ENCODE data around the gene HNRNPUL1.

Gene HNRNPUL1

GRCh38 chr19:41263850-41264580 lies at the start of gene HNRNPUL1:
HNRNPUL1 (plus strand) TSS chr19:41264372; CDS start chr19:41264504, 132 bp downstream.
- peak; percentile 38 for TF ChIP-seq CTCF (conservative IDR thresholded peaks at IDR 0.05; ENCODE audit: low read depth, low read length)

GRCh38 chr19:41217741-41218140 lies 46.4 kb upstream of the HNRNPUL1 start:
- DNase-seq (ENCODE audit: low read depth), result no peak
- H3K4me3 ChIP-seq (ENCODE audit: low read length), result no peak overlapping the region

More at GRCh38 chr19:41263850-41264580, at the start of gene HNRNPUL1:
- DNase-seq (ENCODE audit: low read depth), result peak; percentile 100
- H3K4me3 ChIP-seq (ENCODE audit: low read length), result peak within 1 kb of the TSS; percentile 91

GRCh38 chr19:41218249-41218614 lies 45.9 kb upstream of the HNRNPUL1 start:
- no peak for DNase-seq (ENCODE audit: low read depth)
- no peak for TF ChIP-seq CTCF (conservative IDR thresholded peaks at IDR 0.05; ENCODE audit: low read depth, low read length)
- H3K4me3 ChIP-seq (ENCODE audit: low read length), result peak overlapping the region; percentile 88

More at GRCh38 chr19:41217741-41218140, 46.4 kb upstream of the HNRNPUL1 start:
- TF ChIP-seq CTCF (conservative IDR thresholded peaks at IDR 0.05; ENCODE audit: low read depth, low read length), result no peak

GRCh38 chr19:41218615-41219507 lies 45.3 kb upstream of the HNRNPUL1 start, which contains the start of gene AXL:
AXL (plus strand) TSS chr19:41219223; CDS start chr19:41219393, 170 bp downstream.
- peak; percentile 44 for DNase-seq (ENCODE audit: low read depth)
- peak within 1 kb of the TSS; percentile 88 for H3K4me3 ChIP-seq (ENCODE audit: low read length)
- no peak for TF ChIP-seq CTCF (conservative IDR thresholded peaks at IDR 0.05; ENCODE audit: low read depth, low read length)

- no peak for TF ChIP-seq CTCF (conservative IDR thresholded peaks at IDR 0.05; ENCODE audit: low read depth, low read length)
- no peak for DNase-seq (ENCODE audit: low read depth)
- H3K4me3 ChIP-seq (ENCODE audit: low read length), result peak overlapping the region; percentile 88
These were observed 44.1 kb upstream of the HNRNPUL1 start for GRCh38 chr19:41219924-41220567.

- no peak for TF ChIP-seq CTCF (conservative IDR thresholded peaks at IDR 0.05; ENCODE audit: low read depth, low read length)
- no peak for DNase-seq (ENCODE audit: low read depth)
- peak overlapping the region; percentile 88 for H3K4me3 ChIP-seq (ENCODE audit: low read length)
These were observed 43.4 kb upstream of the HNRNPUL1 start for GRCh38 chr19:41220811-41221210.

All from retinal pigment epithelial cell (primary cell).